CD4-positive, alpha-beta T cell treated with Interleukin-6 at 100 ng/mL for 8 hours (primary cell): ENCODE results near the gene CCL15.

Experiments
- DNase-seq: peaks from one replicate; pipeline ENCODE4 v3.0.0-alpha.2; 2020; ENCODE audit warnings: mixed read lengths, low spot score

Gene CCL15

DNA sequence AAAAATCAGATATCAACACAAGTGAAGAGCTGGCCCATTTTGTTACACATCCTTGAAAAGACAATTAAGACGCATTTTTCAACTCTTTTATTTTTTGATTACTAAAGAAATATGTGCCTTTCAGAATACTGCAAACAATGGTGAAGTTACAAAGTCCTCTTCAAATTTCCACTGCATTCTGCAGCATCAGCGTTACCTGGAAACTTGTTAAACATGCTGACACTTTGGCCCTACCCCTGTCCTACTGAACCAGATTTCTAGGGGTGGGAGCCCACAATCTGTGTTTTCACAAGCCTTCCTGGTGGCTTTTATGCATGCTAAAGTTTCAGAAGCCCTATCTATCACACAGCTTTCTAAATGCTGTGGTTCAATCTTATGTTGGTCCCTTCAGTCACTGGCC, 10.3 kb downstream of the CCL15 start:
- DNase-seq: no peak

DNA sequence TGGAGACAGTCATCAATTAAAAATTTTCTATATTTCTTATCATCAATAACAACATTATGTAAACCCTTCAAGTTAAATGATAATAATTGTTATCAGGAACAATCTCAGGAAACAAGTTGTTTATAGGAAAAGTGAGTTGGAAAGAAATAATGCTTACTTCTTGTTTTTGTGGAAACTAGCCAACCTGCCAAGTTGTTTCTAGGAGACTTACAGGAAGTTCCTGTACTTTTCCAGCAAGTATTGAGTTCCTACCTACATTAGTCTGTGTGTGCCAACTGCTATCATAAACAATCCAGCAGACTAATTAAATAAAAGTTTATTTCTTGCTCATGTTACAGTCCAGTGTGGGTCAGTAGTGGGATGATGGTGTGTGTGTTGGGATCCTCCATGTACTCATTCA, 13.2 kb downstream of the CCL15 start:
- no peak for DNase-seq

DNA sequence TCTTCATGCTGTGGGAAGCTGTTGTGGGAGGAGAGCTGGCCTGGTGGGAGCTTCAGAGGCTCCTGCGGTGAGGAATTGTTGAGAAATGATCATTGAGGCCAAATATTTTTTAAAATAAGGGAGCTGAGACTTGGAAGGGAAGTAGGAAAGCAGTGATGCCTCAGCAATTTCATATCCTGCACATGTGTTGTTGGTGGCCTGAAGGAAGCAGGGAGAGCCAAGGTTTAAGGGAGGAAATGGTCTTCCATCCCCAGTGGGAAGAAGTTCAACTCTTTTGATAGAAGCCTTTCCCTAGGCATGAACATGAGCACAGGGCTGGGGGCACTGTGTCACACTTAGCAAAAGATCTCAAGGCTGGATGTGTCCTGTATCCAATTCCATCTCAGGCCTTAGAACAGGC, 14.7 kb downstream of the CCL15 start, which contains the start of gene CCL14:
Gene CCL14, minus strand, starts transcription at position 87 of the 400 bp plus-strand sequence. Its CDS starts 80 bp downstream, at position 7.
- no peak for DNase-seq

DNA sequence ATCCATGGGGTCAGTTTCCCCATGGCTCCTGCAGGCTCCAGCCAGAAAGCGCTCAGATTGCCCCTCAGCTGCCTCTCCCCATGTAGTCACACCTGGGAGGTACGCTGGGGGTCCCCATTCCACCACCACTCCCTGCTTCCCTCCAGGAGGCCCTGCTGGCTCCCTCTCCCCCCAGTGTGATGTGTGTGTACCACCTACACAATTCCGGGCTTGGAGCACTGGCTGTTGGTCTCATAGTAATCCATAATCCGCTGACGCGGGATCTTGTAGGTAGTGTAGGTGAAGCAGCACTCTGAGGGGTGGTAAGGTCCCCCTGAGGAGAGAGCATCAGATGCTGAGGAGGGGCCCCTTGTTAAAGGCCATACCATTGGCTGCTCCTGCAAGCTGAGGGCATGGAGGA, 17.2 kb downstream of the CCL15 start:
- no peak for DNase-seq

DNA sequence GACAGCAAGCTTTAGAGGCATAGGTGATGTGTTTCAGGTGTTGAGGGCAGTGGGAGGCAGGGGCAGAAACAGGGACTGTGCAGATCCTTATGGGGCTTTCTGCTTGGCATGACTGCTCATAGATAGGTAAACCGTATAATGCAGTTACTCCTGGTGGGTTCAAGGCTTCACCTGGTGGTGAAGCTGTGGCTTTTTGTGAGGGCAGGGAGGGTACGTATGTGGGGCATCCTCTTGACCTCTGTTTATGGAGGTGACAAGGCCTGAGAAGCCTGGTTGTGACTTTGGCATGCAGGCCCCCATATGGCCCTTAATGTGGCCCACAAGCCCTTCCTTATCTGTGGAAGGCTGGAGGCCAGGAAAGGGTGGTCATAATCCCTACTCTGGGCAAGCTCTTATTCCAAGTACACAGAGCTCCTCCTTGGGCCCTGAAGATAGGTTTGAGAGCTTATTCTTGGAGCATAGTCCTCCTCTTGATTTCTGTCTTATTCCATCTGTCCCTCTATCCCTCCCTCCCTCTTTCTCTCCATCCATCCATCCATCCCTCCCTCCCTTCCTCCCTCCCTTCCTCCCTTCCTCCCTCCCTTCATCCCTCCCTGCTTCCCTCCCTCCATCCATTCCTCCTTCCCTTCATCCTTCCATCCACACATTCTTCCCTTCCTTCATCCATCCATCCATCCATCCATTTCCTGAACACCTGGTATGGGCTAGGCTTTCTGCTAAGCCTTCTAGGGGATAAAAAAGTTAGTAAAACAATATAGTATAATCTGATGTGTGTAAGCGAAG, 18.8 kb downstream of the CCL15 start:
- DNase-seq: no peak

- DNase-seq: no peak
Measured at GRCh38 chr17:35981908-35982330, 19.4 kb downstream of the CCL15 start.

DNA sequence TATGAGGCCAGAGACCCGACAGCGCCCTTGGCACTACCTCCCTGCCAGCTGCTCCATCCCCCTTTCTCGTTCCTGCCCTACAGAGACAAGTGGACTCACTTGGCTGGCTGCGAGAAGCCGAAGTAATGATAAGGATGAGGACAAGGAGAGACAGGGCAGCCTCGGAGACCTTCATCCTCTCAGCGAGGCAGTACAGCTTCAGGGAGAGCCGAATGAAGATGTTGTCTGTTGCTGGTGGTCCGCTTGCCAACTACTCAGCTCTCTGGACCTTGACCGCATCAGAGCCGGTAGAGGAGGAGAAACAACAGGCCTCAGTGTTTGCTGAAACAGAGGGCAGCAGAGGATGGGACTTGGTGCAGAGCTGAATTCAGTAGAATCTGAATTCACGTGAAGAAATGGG, 20.1 kb downstream of the CCL15 start, which contains the start of gene CCL16:
Gene CCL16, minus strand, starts transcription at position 252 of the 400 bp plus-strand sequence. Its CDS starts 77 bp downstream, at position 175.
- no peak for DNase-seq

- no peak for DNase-seq
Measured at GRCh38 chr17:35978346-35978745, 23.0 kb downstream of the CCL15 start.

DNA sequence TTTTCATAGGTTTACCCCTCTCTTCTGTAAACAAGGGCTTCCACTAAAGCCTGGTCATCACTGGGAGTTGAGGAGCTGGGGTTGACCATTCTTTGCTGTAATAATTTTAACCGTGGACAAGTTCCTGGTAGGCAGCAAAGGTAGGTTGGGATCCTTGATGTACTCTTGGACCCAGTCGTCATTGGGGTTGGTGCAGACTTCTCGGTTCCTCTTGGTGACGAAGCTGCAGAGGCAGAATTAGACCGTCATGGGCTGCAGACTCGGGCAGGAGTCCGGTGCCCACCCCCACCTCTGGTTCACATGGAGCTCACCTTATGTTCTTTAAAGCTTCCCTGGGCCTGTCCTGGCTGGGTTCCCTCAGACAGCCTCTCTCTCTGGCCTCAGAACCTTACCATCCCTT, 23.8 kb downstream of the CCL15 start:
- DNase-seq: no peak

GRCh38 chr17:35973333-35974260, 27.8 kb downstream of the CCL15 start:
- no peak for DNase-seq

DNA sequence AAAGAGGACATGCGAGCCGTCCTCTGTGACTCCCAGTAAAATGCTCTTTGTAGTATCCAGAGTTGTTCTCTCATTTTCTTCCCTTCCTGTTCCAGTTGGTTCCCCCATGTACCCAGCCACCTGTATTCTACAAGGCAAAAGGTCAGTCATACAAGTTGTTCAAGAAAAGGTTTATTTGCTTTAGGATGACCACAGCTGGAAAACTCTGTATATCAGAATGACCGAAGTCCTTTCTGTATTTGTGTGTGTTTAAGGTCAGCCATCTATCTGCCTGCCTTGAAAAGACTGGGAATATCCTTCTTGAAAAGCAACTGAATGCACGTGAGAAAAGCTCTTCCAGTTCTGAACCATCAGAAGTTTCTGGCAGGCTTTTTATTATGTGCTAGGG, 28.4 kb downstream of the CCL15 start:
- no peak for DNase-seq

GRCh38 chr17:35972535-35972934, 28.8 kb downstream of the CCL15 start:
- no peak for DNase-seq

GRCh38 chr17:35972066-35972465, 29.3 kb downstream of the CCL15 start:
- DNase-seq: no peak

DNA sequence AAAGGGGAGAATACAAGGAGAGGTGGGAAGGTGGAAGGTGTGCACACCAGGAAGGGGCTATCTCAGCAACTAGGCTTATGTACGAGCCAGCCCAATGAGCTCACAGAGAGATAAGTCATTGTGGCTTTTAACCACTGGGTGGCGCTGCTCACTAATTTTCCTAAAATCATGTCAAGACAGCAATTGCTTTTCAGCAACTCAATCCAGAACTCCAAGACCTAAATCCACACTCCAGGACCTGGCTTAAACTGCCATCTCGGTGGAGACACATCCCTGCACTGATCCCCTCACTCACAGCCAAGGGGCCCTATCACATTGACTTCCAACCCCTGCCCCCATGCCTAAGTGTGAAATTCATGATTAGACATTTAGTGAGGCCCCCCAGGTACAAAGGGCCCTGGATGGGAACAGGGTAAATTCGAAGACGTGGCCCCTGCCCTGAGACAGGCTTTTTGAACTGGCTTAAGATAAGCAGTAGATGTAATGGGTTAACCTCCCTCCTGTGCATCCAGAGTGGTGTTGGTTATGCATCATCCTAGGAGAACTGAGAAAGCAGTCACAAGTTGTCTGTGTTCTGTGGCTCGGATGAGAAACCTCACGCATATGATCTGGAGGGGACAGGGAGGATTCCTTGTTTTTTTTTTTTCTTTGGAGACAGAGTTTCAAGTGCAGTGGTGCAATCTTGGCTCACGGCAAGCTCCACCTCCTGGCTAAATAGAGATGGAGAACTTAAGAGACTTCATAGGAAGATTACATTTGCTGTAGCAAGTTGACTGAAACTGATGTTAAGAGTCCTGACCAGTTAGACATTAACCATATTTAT, 31.6 kb downstream of the CCL15 start:
- DNase-seq: peak; percentile 64

DNA sequence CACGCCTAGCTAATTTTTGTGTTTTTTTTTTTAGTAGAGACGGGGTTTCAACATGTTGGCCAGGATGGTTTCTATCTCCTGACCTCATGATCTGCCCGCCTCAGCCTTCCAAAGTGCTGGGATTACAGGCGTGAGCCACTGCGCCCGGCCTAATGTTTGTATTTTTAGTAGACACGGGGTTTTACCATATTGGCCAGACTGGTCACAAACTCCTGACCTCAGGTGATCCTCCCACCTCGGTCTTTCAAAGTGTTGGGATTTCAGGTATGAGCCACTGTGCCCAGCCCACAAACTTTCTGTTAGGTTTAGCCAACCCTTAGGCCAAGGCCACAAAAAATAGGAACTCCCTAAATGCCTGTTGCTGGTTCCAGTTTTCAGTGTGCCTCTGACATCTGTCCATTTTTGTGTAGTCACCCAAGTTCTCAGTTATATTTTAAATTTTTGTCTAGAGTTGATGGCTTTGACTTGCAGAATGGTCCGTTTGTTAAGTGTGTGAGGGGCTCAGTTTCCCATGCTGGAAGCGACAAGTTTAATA, 32.8 kb downstream of the CCL15 start:
- no peak for DNase-seq

DNA sequence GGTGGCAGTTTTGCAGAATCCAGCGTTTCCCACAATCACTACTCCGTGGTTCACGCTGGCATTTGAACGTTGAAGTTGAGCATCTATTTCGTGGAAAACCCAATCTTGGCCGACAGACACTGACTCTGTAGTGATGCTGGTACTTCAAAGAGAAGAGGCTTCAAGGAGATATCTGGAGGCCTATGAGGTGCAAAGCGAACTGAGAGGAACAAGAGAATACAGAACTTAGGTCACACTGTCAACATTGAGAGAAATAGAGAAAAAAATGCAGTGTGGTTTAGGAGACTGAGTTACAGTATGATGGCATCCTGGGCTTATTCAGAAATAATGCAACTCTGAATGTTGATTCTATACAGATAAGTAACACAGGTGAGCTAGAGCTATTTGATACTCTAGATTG, 36.1 kb downstream of the CCL15 start:
- no peak for DNase-seq

GRCh38 chr17:35963663-35964062, 37.7 kb downstream of the CCL15 start:
- DNase-seq: no peak

GRCh38 chr17:35953720-35954119, 47.6 kb downstream of the CCL15 start:
- DNase-seq: no peak

DNA sequence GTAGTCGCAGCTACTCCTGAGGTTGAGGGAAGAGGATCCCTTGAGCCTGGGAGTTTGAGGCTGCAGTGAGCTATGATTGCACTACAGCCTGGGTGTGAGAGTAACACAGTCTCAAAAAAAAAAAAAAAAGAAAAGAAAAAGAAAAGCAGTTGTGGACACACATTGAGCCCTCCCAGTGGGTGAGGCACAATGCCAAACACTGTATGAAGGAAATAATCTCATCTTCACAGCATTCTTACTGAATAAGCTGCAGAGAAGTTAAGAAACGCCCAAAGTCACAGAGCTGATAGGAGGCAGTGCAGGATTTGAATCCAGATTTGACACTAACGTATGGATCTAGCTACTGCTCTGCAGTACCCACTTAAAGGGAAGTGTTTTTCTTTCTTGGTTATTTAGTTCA, 52.0 kb downstream of the CCL15 start:
- DNase-seq: no peak

DNA sequence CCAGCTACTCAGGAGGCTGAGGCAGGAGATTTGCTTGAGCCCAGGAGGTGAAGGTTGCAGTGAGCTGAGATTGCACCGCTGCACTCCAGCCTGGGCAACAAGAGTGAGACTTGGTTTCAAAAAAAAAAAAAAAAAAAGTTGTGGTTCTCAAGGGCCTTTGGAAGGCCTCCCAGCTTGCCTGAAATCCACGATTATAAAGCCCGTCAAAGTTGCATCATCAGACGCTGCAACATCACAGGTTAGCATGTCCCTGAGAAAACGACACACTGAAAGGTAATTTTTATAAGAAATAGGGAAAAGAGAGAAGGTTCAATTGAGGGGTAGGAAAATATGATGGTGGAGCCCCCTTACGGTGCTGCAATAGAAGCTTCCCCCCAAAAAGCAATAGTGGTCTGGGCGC, 53.3 kb downstream of the CCL15 start:
- no peak for DNase-seq
